BLaER1 treated with 17β-estradiol and CSF1 and Interleukin-3, amounts not matched to agents 10 nM and 100 nM (cell line): ENCODE data around the gene AUP1.

Source experiments
- H3K27ac ChIP-seq, 11 experiments: shearing (Covaris generic); formaldehyde crosslinking; 2 replicates each; pipeline ENCODE4 v1.8.1; 2022
- H3K27me3 ChIP-seq, 11 experiments: shearing (Covaris generic); formaldehyde crosslinking; 2 replicates each; pipeline ENCODE4 v1.8.1; 2022
- H3K36me3 ChIP-seq, 11 experiments: shearing (Covaris generic); formaldehyde crosslinking; 2 replicates each; pipeline ENCODE4 v1.8.1; 2022
- H3K4me1 ChIP-seq, 10 experiments: shearing (Covaris generic); formaldehyde crosslinking; 2 replicates each; pipeline ENCODE4 v1.8.1; 2022
- H3K4me2 ChIP-seq, 11 experiments: shearing (Covaris generic); formaldehyde crosslinking; 2 replicates each; pipeline ENCODE4 v1.8.1; 2022
- H3K4me3 ChIP-seq, 10 experiments: shearing (Covaris generic); formaldehyde crosslinking; 2 replicates each; pipeline ENCODE4 v1.8.1; 2022
- H3K9ac ChIP-seq, 11 experiments: shearing (Covaris generic); formaldehyde crosslinking; 2 replicates each; pipeline ENCODE4 v1.8.1; 2022
- H3K9me3 ChIP-seq, 11 experiments: shearing (Covaris generic); formaldehyde crosslinking; replicated peaks in 1 of 11; 2 replicates each; pipeline ENCODE4 v1.8.1; 2022
- H4K20me1 ChIP-seq, 11 experiments: shearing (Covaris generic); formaldehyde crosslinking; 2 replicates each; pipeline ENCODE4 v1.8.1; 2022
- Cebpa-rat ChIP-seq, 11 experiments: shearing (Covaris generic); IDR thresholded peaks; 2 replicates each; pipeline ENCODE4 v1.8.1; 2022

AUP1 gene

GRCh38 chr2:74527741-74528140 is 1.8 kb downstream of the AUP1 start:
- Histone ChIP-seq H3K27ac (peak overlapping the region in 1 of 11 experiments; percentile 59; a peak in 1 of 22 replicates), H3K27me3 (peaks cover 0 to 4% (median 0%) of the 10 kb centered on the region in 11 experiments; a peak in 1 of 22 replicates), H4K20me1 (peaks cover 0 to 26% (median 14%) of the 10 kb centered on the region in 11 experiments; a peak in 10 of 22 replicates), H3K36me3 (peaks cover 29 to 45% (median 38%) of the 10 kb centered on the region in 11 experiments), H3K4me3 (peak overlapping the region; percentile 81 to 94 (median 86); a peak in 15 of 20 replicates), H3K4me2 (peak overlapping the region; percentile 93 to 99 (median 98)), H3K9ac (peak overlapping the region in 8 of 11 experiments; percentile 94 to 99 (median 97); a peak in 9 of 22 replicates), H3K4me1 (peaks cover 26 to 54% (median 49%) of the 10 kb centered on the region in 10 experiments), H3K9me3 (0 out of 22 replicates have a peak, but pooled peaks cover 0 to 6% (median 0%) of the 10 kb centered on the region in 11 experiments)
- TF ChIP-seq Cebpa-rat (IDR thresholded peaks at IDR 0.05), result no peak

GRCh38 chr2:74526649-74527230 is 2.8 kb downstream of the AUP1 start:
- H3K36me3 ChIP-seq, result peaks cover 24 to 38% (median 34%) of the 10 kb centered on the region in 11 experiments
- peaks cover 0 to 22% (median 11%) of the 10 kb centered on the region in 11 experiments; a peak in 10 of 22 replicates for H4K20me1 ChIP-seq
- peak overlapping the region in 2 of 10 experiments; percentile 48 to 90; a peak in 4 of 20 replicates for H3K4me3 ChIP-seq
- peak overlapping the region in 9 of 11 experiments; percentile 18 to 99 (median 97); a peak in 16 of 22 replicates for H3K4me2 ChIP-seq
- H3K4me1 ChIP-seq, result peaks cover 19 to 48% (median 42%) of the 10 kb centered on the region in 10 experiments
- H3K27ac ChIP-seq, result peak overlapping the region in 6 of 11 experiments; percentile 28 to 63 (median 48); a peak in 12 of 22 replicates
- 0 out of 22 replicates have a peak, but pooled peaks cover 0 to 6% (median 0%) of the 10 kb centered on the region in 11 experiments for H3K9me3 ChIP-seq
- H3K9ac ChIP-seq, result peak overlapping the region in 2 of 11 experiments; percentile 4 to 9; a peak in 3 of 22 replicates
- H3K27me3 ChIP-seq, result peaks cover 0 to 9% (median 0%) of the 10 kb centered on the region in 11 experiments; a peak in 5 of 22 replicates
- no peak for TF ChIP-seq Cebpa-rat (IDR thresholded peaks at IDR 0.05)

- Histone ChIP-seq H3K27ac (peak within 1 kb of the TSS in 6 of 11 experiments; percentile 28 to 63 (median 48); a peak in 12 of 22 replicates), H3K9ac (peak within 1 kb of the TSS in 2 of 11 experiments; percentile 4 to 9; a peak in 3 of 22 replicates), H3K36me3 (peaks cover 24 to 38% (median 34%) of the 10 kb centered on the region in 11 experiments), H3K9me3 (0 out of 22 replicates have a peak, but pooled peaks cover 0 to 6% (median 0%) of the 10 kb centered on the region in 11 experiments), H3K27me3 (peaks cover 0 to 10% (median 2%) of the 10 kb centered on the region in 11 experiments; a peak in 6 of 22 replicates), H3K4me3 (peak within 1 kb of the TSS in 3 of 10 experiments; percentile 17 to 90 (median 48); a peak in 5 of 20 replicates), H4K20me1 (peaks cover 0 to 22% (median 11%) of the 10 kb centered on the region in 11 experiments; a peak in 10 of 22 replicates), H3K4me2 (peak within 1 kb of the TSS in 9 of 11 experiments; percentile 18 to 99 (median 97); a peak in 17 of 22 replicates), H3K4me1 (peaks cover 12 to 40% (median 34%) of the 10 kb centered on the region in 10 experiments)
- TF ChIP-seq Cebpa-rat (IDR thresholded peaks at IDR 0.05), result no peak
Observed at GRCh38 chr2:74525717-74526648, 3.5 kb downstream of the AUP1 start, which contains the start of gene DQX1. Gene DQX1, minus strand, starts transcription at chr2:74526231. Its CDS starts 502 bp downstream, at chr2:74525729.

GRCh38 chr2:74524955-74525716 is 4.4 kb downstream of the AUP1 start:
- H3K36me3 ChIP-seq, result peaks cover 24 to 38% (median 34%) of the 10 kb centered on the region in 11 experiments
- H3K27ac ChIP-seq, result no peak overlapping the region
- peaks cover 0 to 22% (median 11%) of the 10 kb centered on the region in 11 experiments; a peak in 10 of 22 replicates for H4K20me1 ChIP-seq
- H3K4me3 ChIP-seq, result no peak overlapping the region
- no peak for TF ChIP-seq Cebpa-rat (IDR thresholded peaks at IDR 0.05)
- H3K27me3 ChIP-seq, result peaks cover 2 to 19% (median 10%) of the 10 kb centered on the region in 11 experiments; a peak in 13 of 22 replicates
- no peak overlapping the region for H3K9ac ChIP-seq
- H3K9me3 ChIP-seq, result 0 out of 22 replicates have a peak, but pooled peaks cover 0 to 6% (median 0%) of the 10 kb centered on the region in 11 experiments
- peaks cover 9 to 39% (median 30%) of the 10 kb centered on the region in 10 experiments for H3K4me1 ChIP-seq
- peak overlapping the region in 2 of 11 experiments; percentile 57 to 94; a peak in 3 of 22 replicates for H3K4me2 ChIP-seq

GRCh38 chr2:74524005-74524404 is 5.5 kb downstream of the AUP1 start:
- peaks cover 13 to 30% (median 22%) of the 10 kb centered on the region in 11 experiments; a peak in 21 of 22 replicates for H3K27me3 ChIP-seq

GRCh38 chr2:74522516-74522915 is 7.0 kb downstream of the AUP1 start:
- peaks cover 15 to 26% (median 23%) of the 10 kb centered on the region in 11 experiments for H3K36me3 ChIP-seq
- H3K4me3 ChIP-seq, result no peak overlapping the region
- H3K9ac ChIP-seq, result no peak overlapping the region
- H3K9me3 ChIP-seq, result 0 out of 22 replicates have a peak, but pooled peaks cover 0 to 6% (median 0%) of the 10 kb centered on the region in 11 experiments
- H3K4me2 ChIP-seq, result peak overlapping the region in 2 of 11 experiments; percentile 2 to 12; a peak in 1 of 22 replicates
- H3K4me1 ChIP-seq, result peaks cover 0 to 27% (median 18%) of the 10 kb centered on the region in 10 experiments; a peak in 19 of 20 replicates
- peaks cover 27 to 45% (median 37%) of the 10 kb centered on the region in 11 experiments for H3K27me3 ChIP-seq
- no peak for TF ChIP-seq Cebpa-rat (IDR thresholded peaks at IDR 0.05)
- no peak overlapping the region for H3K27ac ChIP-seq
- H4K20me1 ChIP-seq, result peaks cover 0 to 9% (median 0%) of the 10 kb centered on the region in 11 experiments; a peak in 8 of 22 replicates

More at GRCh38 chr2:74524005-74524404, 5.5 kb downstream of the AUP1 start:
- no peak overlapping the region for H3K27ac ChIP-seq
- no peak overlapping the region for H3K4me3 ChIP-seq
- 0 out of 22 replicates have a peak, but pooled peaks cover 0 to 6% (median 0%) of the 10 kb centered on the region in 11 experiments for H3K9me3 ChIP-seq
- H3K36me3 ChIP-seq, result peaks cover 24 to 38% (median 34%) of the 10 kb centered on the region in 11 experiments
- no peak overlapping the region for H3K9ac ChIP-seq
- H3K4me1 ChIP-seq, result peaks cover 9 to 39% (median 30%) of the 10 kb centered on the region in 10 experiments
- no peak overlapping the region for H3K4me2 ChIP-seq
- H4K20me1 ChIP-seq, result peaks cover 0 to 22% (median 10%) of the 10 kb centered on the region in 11 experiments; a peak in 10 of 22 replicates
- no peak for TF ChIP-seq Cebpa-rat (IDR thresholded peaks at IDR 0.05)

GRCh38 chr2:74516650-74517049 is 12.9 kb downstream of the AUP1 start:
- Histone ChIP-seq H3K9me3 (peaks cover 4 to 29% (median 17%) of the 10 kb centered on the region in 11 experiments; a peak in 15 of 22 replicates), H3K4me1 (peaks cover 5 to 19% (median 8%) of the 10 kb centered on the region in 10 experiments; a peak in 11 of 20 replicates), H3K36me3 (no peaks in the 10 kb centered on the region), H3K27me3 (peaks cover 86 to 98% (median 93%) of the 10 kb centered on the region in 11 experiments), H3K4me2 (no peak overlapping the region), H4K20me1 (peaks cover 0 to 37% (median 23%) of the 10 kb centered on the region in 11 experiments; a peak in 15 of 22 replicates), H3K27ac (no peak overlapping the region), H3K4me3 (no peak overlapping the region), H3K9ac (no peak overlapping the region)
- no peak for TF ChIP-seq Cebpa-rat (IDR thresholded peaks at IDR 0.05)
